Lung (tissue), 12 donors: ENCODE measurements around the gene HRCT1. TPM values are rescaled to one million over a fixed set of nuclear protein-coding genes. Genes with fewer than 3 reads are reported as not detected.

Experiments
- ATAC-seq: fragments of 200-7000 bp; cut with Tn5 transposase; one replicate; pipeline ENCODE4 v1.9.1; 2020; ENCODE audit warnings: moderate number of reproducible peaks; ENCODE audit not compliant: insufficient read depth, low FRiP score
- DNase-seq, 3 donors: peaks; one replicate each; pipeline ENCODE4 v3.0.0-alpha.2; 2013 to 2017
- H3K27ac ChIP-seq, 2 donors: one replicate each; pipeline ENCODE4 v1.5.1; 2013; ENCODE audit warnings: mild to moderate bottlenecking in 2 of 2, moderate library complexity in 2 of 2, control low read depth in 1 of 2, inconsistent platforms in 1 of 2, low read depth in 1 of 2, low read length in 1 of 2
- H3K27me3 ChIP-seq, 3 donors: one replicate each; pipeline ENCODE4 v1.5.1; 2013; ENCODE audit warnings: low read length in 2 of 3; ENCODE audit not compliant: control insufficient read depth in 3 of 3, insufficient read depth in 3 of 3
- H3K36me3 ChIP-seq, 4 donors: one replicate each; pipeline ENCODE4 v1.5.1; 2013; ENCODE audit warnings: low read length in 4 of 4, mild to moderate bottlenecking in 1 of 4, moderate library complexity in 1 of 4; ENCODE audit not compliant: control insufficient read depth in 4 of 4, insufficient read depth in 4 of 4
- H3K4me1 ChIP-seq, 5 donors: one replicate each; pipeline ENCODE4 v1.5.1; 2013; ENCODE audit warnings: low read length in 5 of 5, mild to moderate bottlenecking in 2 of 5, moderate library complexity in 1 of 5; ENCODE audit not compliant: control insufficient read depth in 5 of 5, insufficient read depth in 5 of 5
- H3K4me3 ChIP-seq: one replicate; pipeline ENCODE4 v1.5.1; 2013; ENCODE audit warnings: mild to moderate bottlenecking, control low read depth, moderate library complexity
- H3K9ac ChIP-seq, 2 donors: one replicate each; pipeline ENCODE4 v1.5.1; 2013; ENCODE audit warnings: low read length in 2 of 2, control low read depth in 1 of 2; ENCODE audit not compliant: insufficient read depth in 1 of 2
- H3K9me3 ChIP-seq, 4 donors: one replicate each; pipeline ENCODE4 v1.5.1; 2013; ENCODE audit warnings: low read length in 3 of 4, mild to moderate bottlenecking in 1 of 4, moderate library complexity in 1 of 4; ENCODE audit not compliant: control insufficient read depth in 4 of 4, insufficient read depth in 3 of 4
- CTCF ChIP-seq: IDR thresholded peaks from 2 replicates; pipeline ENCODE4 v1.5.1; 2012; ENCODE audit warnings: mild to moderate bottlenecking; ENCODE audit errors: control extremely low read depth, extremely low read depth
- WGBS, 2 donors: extraction: QIAGEN DNeasy Blood & Tissue Kit; methylation state at CpG; one replicate each; pipeline ENCODE4 v1.1.7; 2013; 5-methylcytosine and 5-hydroxymethylcytosine counted together
- polyA plus RNA-seq, 2 donors: library from polyadenylated mRNA; stranded (reverse); fragments of 200-250 nt; gene quantifications; one replicate each; pipeline ENCODE4 v1.2.1, GENCODE V29; 2013
- total RNA-seq, 2 donors: library from RNA; depleted of rRNA in 1 of 2; stranded (reverse); fragments of >200 nt in 1 of 2; gene quantifications; one replicate each; pipeline ENCODE4 v1.2.1, GENCODE V29; 2014 to 2021
- donor health status: control.
- donor health status: control.
- donor health status: Bipolar disorder and iron deficiency.
- donor health status: healthy.
- donor health status: DM: yes; HTN: yes; CAD: no.

The HRCT1 gene
- total and polyA plus RNA-seq, 4 donors: 1.7 to 14.1 (median 6.3) TPM; not detected in 1

- Histone ChIP-seq H3K27me3 (no peaks in the 10 kb centered on the region), H3K9ac (no peak overlapping the region), H3K27ac (no peak overlapping the region), H3K4me1 (peaks cover 0 to 4% (median under 1%) of the 10 kb centered on the region in 5 donors), H3K9me3 (no peaks in the 10 kb centered on the region), H3K4me3 (no peak overlapping the region), H3K36me3 (no peaks in the 10 kb centered on the region)
- WGBS, 2 donors: 73 to 87% methylated on average over 2 of the region's 2 CpGs
- DNase-seq: no peak
- ATAC-seq: no peak
- TF ChIP-seq CTCF: no peak
These were observed 7.0 kb upstream of the HRCT1 start for GRCh38 chr9:35899021-35899420.

DNA sequence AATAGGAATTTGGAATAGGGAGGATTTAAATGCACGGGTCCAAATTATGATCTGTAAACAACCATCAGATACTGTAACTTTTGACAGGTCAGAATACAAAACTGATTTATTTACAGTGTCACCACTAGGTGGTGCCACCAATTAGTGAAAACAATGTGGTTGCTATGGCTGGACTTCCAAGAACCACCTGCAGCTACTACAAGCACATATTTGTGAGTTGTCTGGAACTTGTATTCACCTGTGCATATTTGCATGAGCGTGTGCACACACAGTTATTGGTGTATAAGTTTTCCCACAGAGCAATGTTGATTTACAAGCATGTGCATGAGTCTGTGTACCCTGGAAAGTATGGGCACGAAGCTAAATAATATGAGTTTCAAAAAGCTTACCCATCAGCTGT lies 3.0 kb upstream of the HRCT1 start:
- no peak for ATAC-seq
- Histone ChIP-seq H3K27me3 (no peaks in the 10 kb centered on the region), H3K9ac (no peak overlapping the region), H3K36me3 (no peaks in the 10 kb centered on the region), H3K4me1 (peaks cover 0 to 34% (median 31%) of the 10 kb centered on the region in 5 donors), H3K27ac (no peak overlapping the region), H3K9me3 (no peaks in the 10 kb centered on the region), H3K4me3 (no peak overlapping the region)
- DNase-seq: peak in 2 of 3 donors; percentile 73 to 76
- peak; percentile 59 for TF ChIP-seq CTCF
- 28 to 39% methylated on average over 3 of the region's 3 CpGs for WGBS, 2 donors

DNA sequence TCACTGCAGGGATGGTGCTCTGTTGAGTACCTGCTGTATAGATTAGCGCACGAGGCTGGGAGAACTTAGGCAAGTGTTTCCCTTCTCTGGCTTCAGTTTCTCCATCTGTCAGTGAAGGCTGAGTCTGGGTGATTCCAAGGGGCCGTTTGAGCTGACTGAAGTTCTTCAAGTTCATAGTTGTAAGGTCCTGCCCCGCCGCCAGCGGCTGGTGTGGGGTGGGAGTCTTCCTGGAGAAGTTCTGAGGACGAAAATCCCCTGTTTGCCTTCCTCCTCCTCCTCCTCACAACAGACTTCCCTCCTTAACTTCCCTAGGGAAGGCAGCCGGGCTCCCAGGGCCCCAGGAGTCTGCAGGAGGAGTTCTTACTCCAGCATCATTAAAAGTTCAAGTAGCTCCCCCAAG lies 1.7 kb upstream of the HRCT1 start:
- Histone ChIP-seq H3K9me3 (no peaks in the 10 kb centered on the region), H3K36me3 (no peaks in the 10 kb centered on the region), H3K9ac (no peak overlapping the region), H3K4me3 (no peak overlapping the region), H3K27me3 (no peaks in the 10 kb centered on the region), H3K4me1 (peaks cover 0 to 44% (median 41%) of the 10 kb centered on the region in 5 donors), H3K27ac (peak overlapping the region in 1 of 2 donors; percentile 99)
- no peak for ATAC-seq
- TF ChIP-seq CTCF: no peak
- WGBS, 2 donors: 59 to 67% methylated on average over 8 of the region's 8 CpGs
- DNase-seq: no peak

DNA sequence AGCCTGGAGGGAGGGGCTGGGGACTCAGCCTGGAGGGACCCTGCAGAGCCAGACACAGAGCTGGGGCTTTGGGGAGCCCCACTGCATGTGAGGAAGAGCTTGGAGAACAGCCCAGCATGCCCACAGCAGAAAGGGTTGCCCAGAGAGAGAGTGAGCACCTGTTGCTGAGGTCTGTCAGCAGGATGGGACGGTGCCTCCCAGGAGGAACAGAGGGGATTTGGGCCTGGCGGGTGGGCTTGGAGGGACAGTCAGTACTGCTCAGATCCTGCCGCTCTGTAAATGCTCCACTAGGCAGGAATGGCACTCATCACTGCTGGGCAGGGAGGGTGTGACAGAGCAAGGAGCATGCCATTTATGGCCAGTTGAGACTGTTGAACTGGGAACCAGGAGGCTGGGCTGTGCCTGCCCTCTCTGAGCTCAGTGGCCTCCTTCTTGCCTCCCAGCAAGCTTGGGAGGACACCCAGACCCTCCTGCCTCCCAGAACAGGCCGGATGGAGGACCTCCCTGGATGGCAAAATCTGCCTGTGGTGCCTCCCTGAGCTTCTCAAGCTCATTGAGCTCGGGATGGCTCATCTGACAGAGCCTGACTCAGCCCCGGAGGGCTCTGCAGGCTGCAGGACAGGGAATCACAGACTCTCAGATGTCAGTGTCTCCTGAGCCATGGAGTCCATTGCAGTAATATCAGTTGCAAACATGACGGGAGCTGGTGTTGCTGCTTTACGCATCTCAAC lies 786 bp upstream of the HRCT1 start:
- Histone ChIP-seq H3K4me3 (no peak overlapping the region), H3K27me3 (no peaks in the 10 kb centered on the region), H3K36me3 (no peaks in the 10 kb centered on the region), H3K27ac (peak overlapping the region; percentile 96 to 99), H3K4me1 (peaks cover 0 to 49% (median 41%) of the 10 kb centered on the region in 5 donors), H3K9me3 (no peaks in the 10 kb centered on the region), H3K9ac (peak overlapping the region in 1 of 2 donors; percentile 26)
- ATAC-seq (no peak), DNase-seq (no peak)
- no peak for TF ChIP-seq CTCF
- 66 to 72% methylated on average over 8 of the region's 8 CpGs for WGBS, 2 donors
